Endodermal cell (in vitro differentiated cells): Measurements from ENCODE around the gene ACSM4. TPM values are rescaled to one million over a fixed set of nuclear protein-coding genes. Genes with fewer than 3 reads are reported as not detected.

Experiments used
- DNase-seq: peaks from one replicate; pipeline ENCODE4 v3.0.0-alpha.2; 2017
- H3K27ac ChIP-seq: 2 replicates; pipeline ENCODE4 v1.5.1; 2013; ENCODE audit warnings: mild to moderate bottlenecking, low read depth, low read length, moderate library complexity
- H3K27me3 ChIP-seq: 2 replicates; pipeline ENCODE4 v1.6.1; 2013; ENCODE audit warnings: mild to moderate bottlenecking, low read length, moderate library complexity; ENCODE audit not compliant: insufficient read depth, control insufficient read depth, poor library complexity, severe bottlenecking
- H3K36me3 ChIP-seq: 2 replicates; pipeline ENCODE4 v1.7.0; 2013; ENCODE audit warnings: mild to moderate bottlenecking, low read length, moderate library complexity; ENCODE audit not compliant: control insufficient read depth, insufficient read depth
- H3K4me1 ChIP-seq: one replicate; pipeline ENCODE4 v1.7.0; 2013; ENCODE audit warnings: low read length; ENCODE audit not compliant: control insufficient read depth, insufficient read depth
- H3K4me3 ChIP-seq: 2 replicates; pipeline ENCODE4 v1.5.1; 2013; ENCODE audit warnings: mild to moderate bottlenecking, low read length, moderate library complexity
- H3K9ac ChIP-seq: 2 replicates; pipeline ENCODE4 v1.6.1; 2013; ENCODE audit warnings: mild to moderate bottlenecking, low read length, moderate library complexity; ENCODE audit not compliant: poor library complexity, severe bottlenecking; ENCODE audit errors: extremely low read depth
- H3K9me3 ChIP-seq: 2 replicates; pipeline ENCODE4 v1.6.1; 2013; ENCODE audit warnings: mild to moderate bottlenecking, low read length, moderate library complexity; ENCODE audit not compliant: control insufficient read depth
- H3K27ac Mint-ChIP-seq: 2 replicates; pipeline ENCODE4 v1.8.0; 2020; ENCODE audit warnings: mixed read lengths
- H3K27me3 Mint-ChIP-seq: 2 replicates; pipeline ENCODE4 v1.8.0; 2021; ENCODE audit warnings: mild to moderate bottlenecking, mixed read lengths; ENCODE audit not compliant: insufficient read depth
- H3K36me3 Mint-ChIP-seq: 2 replicates; pipeline ENCODE4 v1.8.0; 2020; ENCODE audit warnings: low read depth, mixed read lengths
- H3K4me1 Mint-ChIP-seq: 2 replicates; pipeline ENCODE4 v1.8.0; 2020; ENCODE audit warnings: mixed read lengths
- H3K4me3 Mint-ChIP-seq: 2 replicates; pipeline ENCODE4 v1.8.0; 2020; ENCODE audit warnings: mild to moderate bottlenecking, moderate library complexity, mixed read lengths
- H3K9me3 Mint-ChIP-seq: 2 replicates; pipeline ENCODE4 v1.8.0; 2020; ENCODE audit warnings: mild to moderate bottlenecking, mixed read lengths
- WGBS, 2 experiments: methylation state at CpG; one replicate each; pipeline versions ENCODE4 v1.1.5 to v1.1.7; 2013; ENCODE audit warnings: missing lambda C conversion rate in 2 of 2, mixed read lengths in 1 of 2; ENCODE audit not compliant: insufficient coverage in 1 of 2, insufficient read length in 1 of 2; 5-methylcytosine and 5-hydroxymethylcytosine counted together
- total RNA-seq, 2 donors: library from RNA; stranded (reverse); fragmentation: NEBNext Ultra II Directional in 1 of 2; extraction: Animal tissue kit (Norgen Biotek cat#: 25700) in 1 of 2; gene quantifications; 2 replicates in 1 of 2; 3 replicates in 1 of 2; pipeline ENCODE4 v1.2.1, GENCODE V29; 2021
- TF ChIP-seq, protein P1 (sequence below): fragments of 200-600 bp; sonication (generic); conservative IDR thresholded peaks from 2 replicates; pipeline ENCODE4 v1.5.0; 2021; ENCODE audit warnings: antibody characterized with exemption, mild to moderate bottlenecking

ACSM4 gene
- total RNA-seq, 2 donors from 2014 or later, result 11.4 to 14.6 TPM

DNA sequence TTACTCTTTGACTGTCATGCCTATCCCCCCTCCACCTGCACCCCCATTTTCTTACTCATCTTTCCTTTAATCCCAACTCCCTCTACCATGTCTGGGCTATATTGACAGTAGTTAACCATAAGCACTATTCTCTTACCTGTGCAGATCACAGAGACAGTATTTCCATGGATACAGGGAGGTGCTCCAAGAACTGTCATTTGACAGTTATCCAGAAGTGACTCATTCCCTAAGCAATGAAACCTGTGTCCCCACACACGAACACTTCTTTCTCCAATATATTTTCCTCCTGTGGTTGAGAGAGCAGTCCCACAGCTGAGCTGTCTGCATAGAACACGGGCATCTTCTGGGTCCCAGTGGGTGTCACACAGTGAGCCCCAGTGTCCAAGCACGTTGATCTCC lies 71.3 kb downstream of the ACSM4 start:
- Histone ChIP-seq H3K9ac (no peak overlapping the region), H3K27ac (no peak overlapping the region), H3K27me3 (no peaks in the 10 kb centered on the region), H3K9me3 (peaks cover 13% of the 10 kb centered on the region), H3K36me3 (no peaks in the 10 kb centered on the region), H3K4me3 (no peak overlapping the region), H3K4me1 (no peaks in the 10 kb centered on the region)
- Mint-ChIP-seq H3K4me3 (no peak overlapping the region), H3K9me3 (peaks cover 17% of the 10 kb centered on the region), H3K4me1 (no peaks in the 10 kb centered on the region), H3K27ac (no peak overlapping the region), H3K27me3 (peaks cover 1% of the 10 kb centered on the region), H3K36me3 (no peaks in the 10 kb centered on the region)
- WGBS, 2 experiments, result 82 to 95% methylated on average over 3 of the region's 3 CpGs
- TF ChIP-seq, protein P1, sequence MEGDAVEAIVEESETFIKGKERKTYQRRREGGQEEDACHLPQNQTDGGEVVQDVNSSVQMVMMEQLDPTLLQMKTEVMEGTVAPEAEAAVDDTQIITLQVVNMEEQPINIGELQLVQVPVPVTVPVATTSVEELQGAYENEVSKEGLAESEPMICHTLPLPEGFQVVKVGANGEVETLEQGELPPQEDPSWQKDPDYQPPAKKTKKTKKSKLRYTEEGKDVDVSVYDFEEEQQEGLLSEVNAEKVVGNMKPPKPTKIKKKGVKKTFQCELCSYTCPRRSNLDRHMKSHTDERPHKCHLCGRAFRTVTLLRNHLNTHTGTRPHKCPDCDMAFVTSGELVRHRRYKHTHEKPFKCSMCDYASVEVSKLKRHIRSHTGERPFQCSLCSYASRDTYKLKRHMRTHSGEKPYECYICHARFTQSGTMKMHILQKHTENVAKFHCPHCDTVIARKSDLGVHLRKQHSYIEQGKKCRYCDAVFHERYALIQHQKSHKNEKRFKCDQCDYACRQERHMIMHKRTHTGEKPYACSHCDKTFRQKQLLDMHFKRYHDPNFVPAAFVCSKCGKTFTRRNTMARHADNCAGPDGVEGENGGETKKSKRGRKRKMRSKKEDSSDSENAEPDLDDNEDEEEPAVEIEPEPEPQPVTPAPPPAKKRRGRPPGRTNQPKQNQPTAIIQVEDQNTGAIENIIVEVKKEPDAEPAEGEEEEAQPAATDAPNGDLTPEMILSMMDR, result no peak
- DNase-seq, result no peak

DNA sequence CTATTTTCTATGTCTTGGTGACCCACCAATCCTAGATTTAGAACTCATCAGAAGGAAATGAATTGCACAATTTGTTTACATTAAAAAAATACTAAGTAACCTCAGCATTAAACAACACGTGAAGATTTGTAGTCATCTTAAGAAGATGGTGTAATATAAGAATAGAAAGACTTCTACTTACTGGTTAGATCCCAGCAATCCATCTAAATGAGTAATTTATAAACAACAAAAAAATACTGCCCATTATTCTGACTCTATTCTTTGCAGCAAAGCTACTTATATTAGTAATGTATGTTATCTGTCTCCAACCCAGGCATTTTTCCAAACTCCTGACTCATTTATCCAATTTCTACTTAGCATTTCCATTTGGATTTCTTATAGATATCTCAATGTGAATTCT lies 72.3 kb downstream of the ACSM4 start:
- Mint-ChIP-seq H3K36me3 (no peaks in the 10 kb centered on the region), H3K4me1 (no peaks in the 10 kb centered on the region), H3K27me3 (peaks cover 1% of the 10 kb centered on the region), H3K27ac (no peak overlapping the region), H3K9me3 (peaks cover 12% of the 10 kb centered on the region), H3K4me3 (no peak overlapping the region)
- TF ChIP-seq, protein P1, result no peak
- no peak for DNase-seq
- Histone ChIP-seq H3K36me3 (no peaks in the 10 kb centered on the region), H3K4me1 (no peaks in the 10 kb centered on the region), H3K4me3 (no peak overlapping the region), H3K27ac (no peak overlapping the region), H3K9ac (no peak overlapping the region), H3K9me3 (peaks cover 9% of the 10 kb centered on the region), H3K27me3 (no peaks in the 10 kb centered on the region)
- WGBS, 2 experiments, result no CpG with 5 or more reads among the region's 1 CpG

Other genes with a start within 250 kb of the ACSM4 start
- gene C1S, start 243.4 kb upstream of the ACSM4 start, total RNA-seq, result 10 to 100 TPM; 13.4 to 14.3 TPM
- 1 to 10 TPM; 3.9 TPM for gene C1R, start 211.6 kb upstream of the ACSM4 start, total RNA-seq
- gene C1RL, start 194.9 kb upstream of the ACSM4 start, total RNA-seq, result 10 to 100 TPM; 32.5 to 46.4 TPM
- 10 to 100 TPM; 19.3 to 31.2 TPM for gene RBP5, start 175.2 kb upstream of the ACSM4 start, total RNA-seq
- 100 to 1,000 TPM in 1 of 2 donors, 10 to 100 TPM in 1; 69.7 to 135 TPM for gene CLSTN3, start 173.7 kb upstream of the ACSM4 start, total RNA-seq
- gene PEX5, start 114.4 kb upstream of the ACSM4 start, total RNA-seq, result 100 to 1,000 TPM in 1 of 2 donors, 10 to 100 TPM in 1; 73.5 to 106 TPM
- under 1 TPM; 0.42 to 0.99 TPM for gene CD163L1, start 140.1 kb downstream of the ACSM4 start, total RNA-seq
- 10 to 100 TPM in 1 of 2 donors, 1 to 10 TPM in 1; 2.8 to 11.4 TPM for gene CD163, start 199.7 kb downstream of the ACSM4 start, total RNA-seq